IPS-NIHi7 (cell line): ENCODE data around the gene PRTN3.
"Not testable (repeated sequence)": the region's sequence is repeated elsewhere in the genome, so short reads cannot be mapped to it uniquely, and the experiment has no call there.

ENCODE experiments used
- DNase-seq: peaks from one replicate; pipeline ENCODE4 v3.0.0; 2012; ENCODE audit warnings: mixed read lengths; ENCODE audit errors: extremely low spot score

The PRTN3 gene

GRCh38 chr19:815775-816499 is 24.9 kb upstream of the PRTN3 start:
- no peak for DNase-seq

GRCh38 chr19:816500-816857 is 24.3 kb upstream of the PRTN3 start:
- no peak for DNase-seq

DNA sequence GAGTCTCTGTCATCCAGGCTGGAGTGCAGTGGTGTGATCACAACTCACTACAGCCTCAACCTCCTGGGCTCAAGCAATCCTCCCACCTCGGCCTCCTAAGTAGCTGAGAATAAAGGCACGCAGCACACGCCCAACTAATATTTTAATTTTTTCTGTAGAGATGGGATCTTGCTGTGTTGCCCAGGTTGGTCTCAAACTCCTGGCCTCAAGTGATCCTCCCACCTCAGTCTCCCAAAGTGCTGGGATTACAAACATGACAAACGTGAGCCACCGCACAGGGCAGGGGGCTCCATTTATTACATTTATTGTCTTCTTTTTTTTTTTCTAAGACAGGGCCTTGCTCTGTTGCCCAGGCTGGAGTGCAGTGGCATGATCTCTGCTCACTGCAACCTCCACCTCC is 20.6 kb upstream of the PRTN3 start:
- not testable (repeated sequence) for DNase-seq

GRCh38 chr19:821231-821824 is 19.5 kb upstream of the PRTN3 start:
- no peak for DNase-seq

- peak; percentile 80 for DNase-seq
Measured at GRCh38 chr19:821825-822503, 18.8 kb upstream of the PRTN3 start, which contains the start of gene PLPPR3. TSS of gene PLPPR3 (minus strand) at chr19:821955. CDS start at chr19:821559, 396 bp downstream.

GRCh38 chr19:823565-824121 is 17.2 kb upstream of the PRTN3 start:
- DNase-seq: no peak

- no peak for DNase-seq
Measured at GRCh38 chr19:824885-825284, 15.9 kb upstream of the PRTN3 start.

GRCh38 chr19:825897-826644 is 14.7 kb upstream of the PRTN3 start:
- no peak for DNase-seq

DNA sequence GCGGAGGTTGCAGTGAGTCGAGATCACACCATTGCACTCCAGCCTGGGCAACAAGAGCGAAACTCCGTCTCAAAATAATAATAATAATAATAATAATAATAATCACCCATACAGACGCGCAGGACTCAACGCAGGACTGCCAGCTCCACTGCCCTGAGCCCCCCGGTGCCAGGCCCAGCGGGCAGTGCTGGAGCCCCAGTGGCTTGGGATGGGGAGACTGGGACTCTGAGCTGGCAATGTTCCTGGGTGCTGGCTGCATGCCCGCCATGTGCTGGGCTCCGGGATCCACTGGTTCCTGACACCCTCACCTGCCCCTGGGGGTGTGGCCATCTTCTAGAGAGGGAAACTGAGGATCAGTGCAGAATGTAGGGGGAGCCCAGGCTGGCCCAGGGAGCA is 13.5 kb upstream of the PRTN3 start:
- no peak for DNase-seq

DNA sequence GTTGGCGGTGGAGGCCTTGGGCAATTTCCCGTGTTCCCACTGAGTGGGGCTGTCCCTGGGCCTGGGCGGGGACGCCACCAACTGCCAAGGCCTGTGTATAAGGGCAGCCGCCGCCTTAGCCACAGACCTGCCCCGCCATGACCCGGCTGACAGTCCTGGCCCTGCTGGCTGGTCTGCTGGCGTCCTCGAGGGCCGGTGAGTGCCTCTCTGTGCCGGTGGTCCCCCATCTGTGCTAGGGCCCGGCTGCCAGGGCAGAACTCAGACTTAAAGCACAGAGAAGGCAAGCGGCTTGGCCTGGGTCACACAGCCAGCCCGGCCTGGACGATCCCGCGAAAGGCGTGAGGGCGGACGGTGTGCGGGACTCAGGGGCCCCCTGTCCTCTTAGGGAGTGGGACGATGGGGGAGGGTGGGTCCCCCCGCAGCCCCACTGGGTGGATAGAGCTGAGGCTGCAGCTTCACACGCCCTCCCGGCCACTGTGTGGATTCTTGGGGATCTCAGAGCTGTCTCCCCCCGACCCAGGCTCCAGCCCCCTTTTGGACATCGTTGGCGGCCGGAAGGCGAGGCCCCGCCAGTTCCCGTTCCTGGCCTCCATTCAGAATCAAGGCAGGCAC is 13.0 kb upstream of the PRTN3 start, which contains the start of gene AZU1:
TSS of gene AZU1 (plus strand) at position 128 of the 612 bp plus-strand sequence. CDS start at position 138, 10 bp downstream.
- no peak for DNase-seq

GRCh38 chr19:829129-829758 is 11.6 kb upstream of the PRTN3 start:
- no peak for DNase-seq

DNA sequence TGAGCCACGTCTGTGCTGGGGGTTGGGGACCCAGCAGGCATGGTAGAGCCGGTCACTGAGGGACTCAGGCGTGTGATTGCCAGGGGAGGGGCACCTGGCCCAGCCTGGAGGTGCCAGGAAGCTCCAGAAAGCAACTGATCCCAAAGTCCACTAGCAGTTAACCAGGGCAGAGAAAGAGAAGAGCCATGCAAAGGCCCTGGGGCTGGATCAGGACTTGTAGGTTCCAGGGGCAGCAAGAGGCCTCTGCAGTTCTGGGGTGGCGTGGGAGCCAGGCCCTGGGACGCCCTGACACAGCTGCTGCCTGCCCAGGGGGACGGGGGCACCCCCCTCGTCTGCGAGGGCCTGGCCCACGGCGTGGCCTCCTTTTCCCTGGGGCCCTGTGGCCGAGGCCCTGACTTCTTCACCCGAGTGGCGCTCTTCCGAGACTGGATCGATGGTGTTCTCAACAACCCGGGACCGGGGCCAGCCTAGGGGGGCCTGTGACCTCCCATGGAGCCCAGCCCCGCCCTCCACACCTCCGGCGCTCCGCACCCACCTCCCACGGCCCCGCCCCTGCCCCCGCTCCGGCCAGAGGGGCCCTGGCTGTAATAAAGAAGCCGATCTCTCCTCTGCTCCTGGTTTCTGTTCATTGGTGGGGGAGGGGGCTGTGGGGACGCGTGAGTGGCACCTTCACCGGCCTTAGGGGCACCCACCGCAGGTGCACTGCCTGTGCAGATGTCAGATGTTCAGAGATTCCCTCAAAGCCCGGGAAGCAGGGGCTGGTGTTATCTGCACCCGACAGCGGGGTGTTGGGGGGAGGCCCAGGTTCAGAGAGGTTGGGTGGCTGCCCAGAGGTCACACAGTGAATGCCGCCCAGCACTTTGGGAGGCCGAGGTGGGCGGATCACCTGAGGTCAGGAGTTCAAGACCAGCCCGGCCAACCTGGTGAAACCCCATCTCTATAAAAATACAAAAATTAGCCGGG is 9.1 kb upstream of the PRTN3 start:
- no peak for DNase-seq

- DNase-seq: no peak
Measured at GRCh38 chr19:834216-834615, 6.6 kb upstream of the PRTN3 start.

DNA sequence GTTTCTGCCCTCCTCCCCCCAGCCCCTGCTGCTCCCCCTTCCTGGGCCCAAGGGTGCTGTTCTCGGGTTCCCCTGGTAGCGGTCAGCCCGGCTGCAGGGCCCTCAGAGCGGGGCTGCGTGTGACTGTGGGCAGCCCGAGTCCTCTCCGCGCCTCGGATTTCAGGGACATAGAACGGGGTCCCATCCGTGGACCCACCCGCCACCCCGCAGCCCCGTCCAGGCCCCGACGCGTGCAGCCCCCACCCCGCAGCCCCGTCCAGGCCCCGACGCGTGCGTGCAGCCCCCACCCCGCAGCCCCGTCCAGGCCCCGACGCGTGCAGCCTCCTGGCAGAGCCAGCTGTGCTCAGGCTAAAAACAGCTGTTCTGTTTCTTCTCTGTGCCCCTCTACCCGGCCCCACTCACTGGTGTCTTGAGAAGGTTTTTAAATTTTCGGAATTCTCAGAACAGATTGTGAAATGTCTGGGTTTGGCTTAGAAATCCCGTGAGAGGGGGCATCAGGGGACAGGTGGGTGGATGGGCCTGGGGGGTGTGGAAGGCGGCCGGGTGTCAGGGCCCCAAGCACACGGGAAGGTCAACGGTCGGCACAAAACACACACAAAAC is 5.5 kb upstream of the PRTN3 start:
- DNase-seq: no peak

GRCh38 chr19:842802-843179 is 2.0 kb downstream of the PRTN3 start:
- DNase-seq: not testable (repeated sequence)

GRCh38 chr19:843180-843835 is 2.5 kb downstream of the PRTN3 start:
- peak; percentile 56 for DNase-seq

GRCh38 chr19:843836-844545 is 3.2 kb downstream of the PRTN3 start:
- DNase-seq: no peak

DNA sequence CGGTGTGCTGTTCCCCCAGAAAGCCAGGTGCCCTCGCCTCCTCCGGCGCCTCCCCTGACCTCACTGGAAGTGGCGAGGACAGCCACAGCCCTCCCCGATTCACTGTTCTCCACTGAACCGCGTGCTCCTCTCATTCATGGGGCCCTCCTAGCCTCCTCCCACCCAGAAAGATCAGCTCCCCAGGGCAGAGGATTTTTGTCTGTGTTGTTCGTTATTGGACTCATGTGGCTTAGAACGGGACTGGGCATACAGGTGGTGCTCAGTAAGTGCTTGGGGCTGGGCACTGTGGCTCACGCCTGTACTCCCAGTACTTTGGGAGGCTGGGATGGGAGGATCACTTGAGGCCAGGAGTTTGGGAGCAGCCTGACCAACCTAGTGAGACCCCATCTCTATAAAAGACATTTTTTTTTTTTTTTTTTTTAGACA is 3.8 kb downstream of the PRTN3 start:
- DNase-seq: no peak
